ENCODE results near the gene CYP1A2. TPM values are rescaled to one million over a fixed set of nuclear protein-coding genes. Genes with fewer than 3 reads are reported as not detected.

The CYP1A2 gene
- total and polyA plus RNA-seq, 9 of the 15 experiments (the other 6 are each of a cell fraction or from before 2014, with no cell fraction given) = not detected

DNA sequence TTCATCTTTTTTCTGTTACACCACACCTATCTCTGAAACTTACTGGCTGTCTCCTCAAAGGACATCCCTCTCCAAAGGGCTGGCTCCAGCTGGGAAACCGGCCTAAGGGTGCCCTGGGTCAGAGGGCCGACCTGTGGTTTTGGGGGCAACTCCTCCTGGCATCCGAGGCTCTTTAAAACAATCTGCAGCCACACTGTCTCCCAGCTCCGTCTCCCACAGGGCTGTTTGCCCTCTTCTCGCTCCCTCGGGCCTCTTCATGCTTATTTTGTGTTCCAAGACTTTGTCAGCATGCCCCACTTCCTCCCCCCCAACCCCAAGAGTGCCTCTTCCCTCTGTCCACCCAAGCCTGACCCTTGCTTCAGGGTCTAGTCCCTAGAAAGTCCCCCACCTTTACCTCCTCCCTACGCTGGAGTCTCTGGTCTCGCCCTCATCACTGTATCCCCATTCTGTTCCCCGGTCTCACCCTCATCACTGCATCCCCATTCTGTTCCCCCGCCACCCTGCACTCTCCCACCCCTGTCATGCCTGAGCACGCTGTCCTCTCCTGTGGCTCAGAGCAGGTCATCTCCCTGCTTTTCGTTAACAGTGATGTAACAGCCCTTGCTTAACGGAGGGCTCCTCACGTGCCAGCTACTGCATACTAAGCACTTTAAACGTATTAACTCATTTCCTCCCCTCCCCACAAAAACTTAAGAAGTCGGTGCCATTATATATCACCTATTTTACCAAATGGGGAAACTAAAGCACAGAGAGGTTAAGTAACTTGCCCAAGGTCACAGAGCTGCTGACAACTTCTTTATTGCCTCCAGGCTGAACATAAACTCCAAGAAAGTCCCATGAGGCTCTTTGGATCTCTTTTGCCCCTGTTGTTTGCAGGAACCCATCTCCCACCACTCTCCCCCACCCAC, 32.1 kb downstream of the CYP1A2 start (continued):
- TF ChIP-seq MCM5 (IDR thresholded peaks at IDR 0.05; ENCODE audit: low read depth) (no peak), KDM1A (IDR thresholded peaks at IDR 0.05) (peak; percentile 53 to 74; a peak in 3 of 4 replicates), RBM15 (IDR thresholded peaks at IDR 0.05; ENCODE audit: insufficient read depth, low read length) (no peak), TEAD1 (CRISPR knock-in tag; IDR thresholded peaks at IDR 0.05) (no peak), FOXK2 (conservative IDR thresholded peaks at IDR 0.05 in 1 of 2, IDR thresholded peaks at IDR 0.05 in 1 of 2; ENCODE audit: low read depth in 2 of 2) (no peak), NR1H2 (CRISPR knock-in tag; IDR thresholded peaks at IDR 0.05) (no peak)

DNA sequence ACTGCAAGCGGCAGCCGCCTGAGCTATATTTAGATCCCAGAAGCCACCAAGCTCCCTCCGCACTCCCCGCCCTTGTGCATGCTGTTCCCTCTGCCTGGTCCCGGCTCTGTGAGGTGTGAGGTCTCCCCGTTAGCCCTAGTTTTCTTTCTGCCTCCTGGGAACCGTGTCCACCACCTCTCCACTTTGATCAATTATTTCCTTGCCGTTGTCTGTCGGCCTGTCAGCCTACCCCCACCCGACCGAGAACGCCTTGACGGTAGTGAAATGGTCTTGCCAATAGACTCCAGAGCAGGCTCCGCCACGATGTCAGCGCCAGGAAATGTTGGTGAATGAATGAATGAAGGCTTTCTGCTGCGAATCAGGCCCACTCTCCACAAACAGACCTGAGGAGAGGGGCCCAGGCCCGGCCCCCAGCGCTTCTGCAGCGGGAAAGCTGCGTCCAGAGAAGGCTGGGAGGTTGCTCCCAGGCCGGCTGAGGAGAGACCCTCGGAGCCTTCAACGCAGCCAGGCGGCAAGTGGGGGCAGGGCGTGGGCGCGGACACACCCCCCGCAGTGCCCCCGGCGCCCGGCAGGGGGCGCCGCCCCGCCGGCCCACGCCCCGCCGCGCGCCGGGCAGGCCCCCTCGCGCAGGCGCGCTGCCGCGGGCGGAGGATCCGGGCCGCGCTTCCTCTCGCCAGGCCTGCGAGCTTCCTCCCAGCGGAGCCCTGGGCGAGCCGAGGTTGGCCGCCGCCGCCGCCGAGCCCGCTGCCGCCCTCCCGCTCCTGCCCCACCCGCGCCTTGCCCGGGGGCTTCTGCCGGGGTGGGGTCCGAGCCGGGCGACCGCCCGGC, 33.0 kb downstream of the CYP1A2 start, which contains the start of gene CSK:
Gene CSK, plus strand, starts transcription at position 650 of the 828 bp plus-strand sequence. CDS start 16,218 bp downstream, outside the sequence.
- ChIA-PET POLR2A (interaction anchor here (0.6 kb wide), 1 partner anchor 901 kb away, joined by 3 read pairs; no protein-coding TSS in a partner anchor), CTCF (ENCODE audit: low intra/inter-chr PET ratio) (no interaction called here)
- peak within 1 kb of the TSS; percentile 73 to 93 for H3K9ac ChIP-seq (ENCODE audit: insufficient read depth in 1 of 2, low read depth in 2 of 2, low read length in 2 of 2)
- peak within 1 kb of the TSS; percentile 78 for H3K4me3 ChIP-seq
- intact Hi-C loops (cut with micrococcal nuclease) = no loop called here
- peaks cover 4% of the 10 kb centered on the region for H3K9me1 ChIP-seq (ENCODE audit: control insufficient read depth, insufficient read depth, low read length)
- peaks cover 52 to 76% of the 10 kb centered on the region in 2 experiments for H3K4me1 ChIP-seq (replicated peaks in 1 of 2; ENCODE audit: control insufficient read depth in 2 of 2, insufficient read depth in 2 of 2, low read length in 2 of 2)
- no TSS peak for BruUV-seq (replicated peaks)
- no peaks in the 10 kb centered on the region for H3K9me3 ChIP-seq (replicated peaks; ENCODE audit: control insufficient read depth, insufficient read depth, low read depth, low read length)
- peaks cover 3% of the 10 kb centered on the region; the same call in 1 of the 2 replicates for H4K20me1 ChIP-seq (replicated peaks; ENCODE audit: control insufficient read depth, insufficient read depth, low read length)
- WGBS (ENCODE audit: insufficient coverage, low coverage, missing lambda C conversion rate) = 4% methylated on average over 24 of the region's 74 CpGs
- peak within 1 kb of the TSS; percentile 92 for H3K4me2 ChIP-seq (ENCODE audit: insufficient read depth, low read length)
- peaks cover 20% of the 10 kb centered on the region; the same call in 2 of the 3 replicates for H3K36me3 ChIP-seq (ENCODE audit: control insufficient read depth, insufficient read depth, low read length)
- FAIRE-seq (no peak), DNase-seq (ENCODE audit: extremely low read depth in 1 of 4, low spot score in 3 of 4) (peak; percentile 84 to 96 (median 94)), ATAC-seq (peak; percentile 63)
- no peaks in the 10 kb centered on the region for H3K27me3 ChIP-seq (ENCODE audit: control insufficient read depth in 2 of 2, insufficient read depth in 2 of 2, low read length in 2 of 2)
- peak within 1 kb of the TSS; percentile 94 for H2AFZ ChIP-seq (ENCODE audit: low read depth, low read length)
- peak within 1 kb of the TSS; percentile 69 for H3K27ac ChIP-seq (ENCODE audit: extremely low read depth, low read depth, low read length)
- peaks cover 45% of the 10 kb centered on the region for H3K79me2 ChIP-seq (ENCODE audit: control insufficient read depth, insufficient read depth, low read length)
- in situ Hi-C loops (cut with MboI) = no loop called here
- TF ChIP-seq, protein P1, sequence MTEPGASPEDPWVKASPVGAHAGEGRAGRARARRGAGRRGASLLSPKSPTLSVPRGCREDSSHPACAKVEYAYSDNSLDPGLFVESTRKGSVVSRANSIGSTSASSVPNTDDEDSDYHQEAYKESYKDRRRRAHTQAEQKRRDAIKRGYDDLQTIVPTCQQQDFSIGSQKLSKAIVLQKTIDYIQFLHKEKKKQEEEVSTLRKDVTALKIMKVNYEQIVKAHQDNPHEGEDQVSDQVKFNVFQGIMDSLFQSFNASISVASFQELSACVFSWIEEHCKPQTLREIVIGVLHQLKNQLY (CRISPR knock-in tag; conservative IDR thresholded peaks at IDR 0.05) = no peak
- no peak for TF ChIP-seq TBL1XR1 (IDR thresholded peaks at IDR 0.05; ENCODE audit: low read length in 2 of 2)
- TF ChIP-seq MEF2D (tag; conservative IDR thresholded peaks at IDR 0.05; ENCODE audit: low read depth) = no peak; the same call in 1 of the 2 replicates
- TF ChIP-seq TCF3 (CRISPR knock-in tag; IDR thresholded peaks at IDR 0.05) = no peak
- TF ChIP-seq CEBPB (tag; IDR thresholded peaks at IDR 0.05) = no peak
- TF ChIP-seq POLR2AphosphoS2 (IDR thresholded peaks at IDR 0.05; ENCODE audit: low read length) = no peak
- no peak for TF ChIP-seq ZSCAN32 (CRISPR knock-in tag; IDR thresholded peaks at IDR 0.05)
- no peak for TF ChIP-seq SRSF3 (IDR thresholded peaks at IDR 0.05; ENCODE audit: insufficient read depth, low read length)
- TF ChIP-seq, protein P2, sequence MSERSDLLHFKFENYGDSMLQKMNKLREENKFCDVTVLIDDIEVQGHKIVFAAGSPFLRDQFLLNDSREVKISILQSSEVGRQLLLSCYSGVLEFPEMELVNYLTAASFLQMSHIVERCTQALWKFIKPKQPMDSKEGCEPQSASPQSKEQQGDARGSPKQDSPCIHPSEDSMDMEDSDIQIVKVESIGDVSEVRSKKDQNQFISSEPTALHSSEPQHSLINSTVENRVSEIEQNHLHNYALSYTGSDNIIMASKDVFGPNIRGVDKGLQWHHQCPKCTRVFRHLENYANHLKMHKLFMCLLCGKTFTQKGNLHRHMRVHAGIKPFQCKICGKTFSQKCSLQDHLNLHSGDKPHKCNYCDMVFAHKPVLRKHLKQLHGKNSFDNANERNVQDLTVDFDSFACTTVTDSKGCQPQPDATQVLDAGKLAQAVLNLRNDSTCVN (CRISPR knock-in tag; IDR thresholded peaks at IDR 0.05) = no peak

All from K562 (cell line).